Stimulated activated CD8-positive, alpha-beta memory T cell treated with anti-CD3 and anti-CD28 coated beads, Interleukin-15, amount 100 ng/mL, for 48 hours (primary cell): ENCODE results near the gene PARD3.
"Not testable (repeated sequence)": the region's sequence is repeated elsewhere in the genome, so short reads cannot be mapped to it uniquely, and the experiment has no call there.

Source experiments
- DNase-seq, 2 donors: peaks; one replicate each; pipeline ENCODE4 v3.0.0-alpha.2; 2020; ENCODE audit warnings: low read depth in 2 of 2

PARD3 gene

DNA sequence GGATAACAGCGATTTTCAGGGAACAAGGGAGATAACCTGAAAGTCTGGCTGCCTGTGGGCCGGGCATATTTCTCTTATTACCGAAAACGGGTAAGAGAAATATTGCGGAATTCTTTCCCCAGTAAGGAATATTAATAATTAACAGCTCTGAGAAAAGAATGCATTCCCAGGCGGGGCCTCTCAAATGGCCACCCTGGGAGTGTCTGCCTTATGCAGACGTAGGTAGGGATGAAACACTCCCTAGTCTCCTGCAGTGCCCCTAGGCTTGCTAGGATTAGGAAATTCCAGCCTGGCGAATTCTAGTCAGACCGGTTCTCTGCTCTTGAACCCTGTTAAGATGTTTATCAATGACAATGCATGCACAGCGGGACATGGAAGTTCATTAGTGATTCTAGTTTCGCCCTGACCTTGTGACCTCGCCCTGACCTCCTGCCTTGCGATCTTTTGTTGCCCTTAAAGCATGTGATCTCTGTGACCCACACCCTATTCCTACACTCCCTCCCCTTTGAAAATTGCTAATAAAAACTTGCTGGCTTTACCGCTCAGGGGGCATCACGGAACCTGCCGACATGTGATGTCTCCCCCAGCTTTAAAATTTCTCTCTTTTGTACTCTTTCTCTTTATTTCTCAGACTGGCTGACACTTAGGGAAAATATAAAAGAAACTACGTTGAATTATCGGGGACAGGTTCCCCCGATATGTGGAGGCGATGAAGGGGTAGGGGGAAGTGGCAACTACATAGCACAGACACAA, 387.8 kb downstream of the PARD3 start:
- not testable (repeated sequence) for DNase-seq

DNA sequence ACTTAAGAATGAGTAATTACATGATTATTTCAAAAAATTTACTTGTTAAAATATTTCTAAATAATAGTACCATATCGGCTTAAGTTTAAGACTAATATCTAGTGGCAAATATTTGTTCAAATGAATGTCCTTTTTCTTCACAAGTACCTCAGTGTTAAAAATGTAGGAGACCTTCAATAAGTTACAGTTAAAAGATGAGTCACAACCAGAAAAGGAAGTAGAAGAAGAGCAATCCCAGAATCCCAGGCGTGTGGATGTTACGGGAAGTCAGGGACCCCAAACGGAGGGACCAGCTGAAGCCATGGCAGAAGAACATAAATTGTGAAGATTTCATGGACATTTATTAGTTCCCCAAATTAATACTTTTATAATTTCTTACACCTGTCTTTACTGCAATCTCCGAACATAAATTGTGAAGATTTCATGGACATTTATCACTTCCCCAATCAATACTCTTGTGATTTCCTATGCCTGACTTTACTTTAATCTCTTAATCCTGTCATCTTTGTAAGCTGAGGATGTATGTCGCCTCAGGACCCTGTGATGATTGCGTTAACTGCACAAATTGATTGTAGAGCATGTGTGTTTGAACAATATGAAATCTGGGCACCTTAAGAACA, 388.4 kb downstream of the PARD3 start:
- not testable (repeated sequence) for DNase-seq

DNA sequence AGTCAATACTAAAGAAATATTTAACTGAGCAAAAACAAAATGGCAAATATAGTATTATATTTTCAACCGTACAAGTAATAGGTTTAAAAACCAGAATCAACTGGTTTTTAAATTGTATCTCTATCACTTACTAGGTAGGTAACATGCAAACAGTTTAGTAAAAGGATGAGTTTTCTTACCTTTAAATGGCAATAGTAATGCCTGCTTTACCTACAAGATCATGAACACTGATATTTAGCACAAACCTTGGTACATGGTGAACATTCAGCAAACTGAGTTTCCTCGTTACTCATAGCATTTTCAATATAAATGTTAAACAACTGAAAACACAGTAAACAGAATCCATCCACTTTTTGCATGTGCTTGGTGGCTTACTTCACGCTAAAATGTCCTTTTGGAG, 389.1 kb downstream of the PARD3 start:
- DNase-seq, result no peak

DNA sequence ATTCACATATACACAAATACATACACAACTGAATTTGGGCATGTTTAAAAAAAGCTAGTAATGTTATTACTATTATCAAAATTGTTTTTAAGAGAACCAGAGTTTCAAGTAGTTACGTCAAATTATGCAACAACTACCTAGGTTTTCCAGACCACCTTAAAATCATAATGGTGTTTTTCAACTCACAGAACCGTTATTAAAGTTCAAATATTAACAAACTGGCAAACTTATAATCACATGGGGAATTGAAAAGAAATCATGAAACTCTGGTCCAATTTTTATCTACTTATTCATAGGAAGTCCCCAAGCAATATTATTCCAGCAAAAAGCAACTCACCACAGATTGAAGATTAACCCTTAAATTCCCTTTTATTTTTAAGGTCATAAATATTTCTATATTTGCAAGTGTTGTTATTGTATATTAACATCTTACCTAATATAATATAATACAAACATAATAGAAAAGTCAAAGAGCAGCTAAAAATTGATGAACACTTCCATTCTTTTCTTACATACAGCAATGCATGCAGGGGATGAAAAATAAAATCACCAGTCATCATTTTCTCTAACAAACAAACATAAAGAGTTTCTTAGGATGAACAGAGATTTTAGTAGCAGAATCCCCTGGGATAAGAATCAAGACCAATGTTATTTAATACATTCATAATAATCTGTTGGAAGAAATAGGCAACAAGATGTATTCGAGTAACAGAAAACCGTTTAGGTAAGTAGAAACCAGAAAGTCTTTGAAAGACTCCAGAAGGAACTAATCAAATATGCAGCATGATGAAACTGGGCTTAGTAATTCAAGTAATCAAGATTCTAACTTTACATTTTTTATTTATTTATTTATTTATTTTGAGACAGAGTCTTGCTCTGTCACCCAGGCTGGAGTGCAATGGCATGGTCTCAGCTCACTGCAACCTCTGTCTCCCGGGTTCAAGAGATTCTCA, 391.1 kb downstream of the PARD3 start:
- DNase-seq, result no peak

DNA sequence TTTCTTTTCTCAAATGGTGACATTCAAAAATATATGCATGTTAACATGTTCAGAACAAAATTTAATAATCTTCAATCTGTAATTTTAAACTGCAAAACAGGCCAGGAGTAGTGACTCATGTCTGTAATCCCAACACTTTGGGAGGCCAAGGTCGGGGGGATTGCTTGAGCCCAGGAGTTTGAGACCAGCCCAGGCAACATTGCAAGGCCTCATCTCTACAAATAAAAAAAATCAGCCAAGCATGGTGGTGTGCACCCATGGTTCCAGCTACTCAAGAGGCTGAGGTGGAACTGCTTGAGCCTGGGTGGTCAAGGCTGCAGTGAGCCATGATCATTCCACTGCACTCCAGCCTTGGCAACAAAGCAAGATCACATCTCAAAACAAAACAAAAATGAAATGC, 394.3 kb downstream of the PARD3 start:
- DNase-seq, result no peak

DNA sequence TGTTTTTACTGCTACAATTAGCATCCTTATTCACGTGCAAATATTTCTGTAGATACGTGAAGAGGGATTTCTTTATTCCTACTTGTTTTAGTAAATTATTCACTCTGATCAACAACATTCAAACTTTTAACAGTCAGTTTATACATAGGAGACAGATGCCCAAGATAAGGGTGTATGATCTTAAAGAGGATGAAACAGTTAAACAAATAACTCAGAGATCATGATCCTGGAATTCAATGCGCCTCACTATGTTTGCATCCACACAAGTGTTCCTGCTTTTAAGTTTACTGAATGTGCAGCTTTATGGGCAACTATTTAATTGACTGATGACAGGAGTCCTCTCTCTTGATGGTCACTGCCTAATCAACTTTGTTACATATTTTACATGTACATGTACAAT, 394.8 kb downstream of the PARD3 start:
- DNase-seq, result no peak

DNA sequence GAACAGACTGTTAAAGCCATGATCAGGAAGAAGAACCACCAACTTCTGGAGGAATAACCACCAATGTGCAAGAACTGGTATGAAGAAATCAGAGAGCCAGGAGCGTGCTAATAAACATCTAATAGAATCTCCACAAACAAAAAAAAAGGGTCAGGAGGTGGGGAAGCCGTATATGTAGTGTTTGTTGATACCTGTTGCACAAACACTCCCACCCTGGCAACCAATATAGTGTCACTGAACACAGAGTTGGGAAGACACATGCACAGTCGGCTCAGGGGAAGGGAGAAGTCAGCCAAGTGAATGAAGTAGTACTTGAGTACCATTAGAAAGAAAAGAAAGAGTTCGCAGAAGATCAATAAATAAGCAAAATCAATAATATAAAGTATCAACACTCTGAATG, 400.1 kb downstream of the PARD3 start:
- DNase-seq, result no peak

DNA sequence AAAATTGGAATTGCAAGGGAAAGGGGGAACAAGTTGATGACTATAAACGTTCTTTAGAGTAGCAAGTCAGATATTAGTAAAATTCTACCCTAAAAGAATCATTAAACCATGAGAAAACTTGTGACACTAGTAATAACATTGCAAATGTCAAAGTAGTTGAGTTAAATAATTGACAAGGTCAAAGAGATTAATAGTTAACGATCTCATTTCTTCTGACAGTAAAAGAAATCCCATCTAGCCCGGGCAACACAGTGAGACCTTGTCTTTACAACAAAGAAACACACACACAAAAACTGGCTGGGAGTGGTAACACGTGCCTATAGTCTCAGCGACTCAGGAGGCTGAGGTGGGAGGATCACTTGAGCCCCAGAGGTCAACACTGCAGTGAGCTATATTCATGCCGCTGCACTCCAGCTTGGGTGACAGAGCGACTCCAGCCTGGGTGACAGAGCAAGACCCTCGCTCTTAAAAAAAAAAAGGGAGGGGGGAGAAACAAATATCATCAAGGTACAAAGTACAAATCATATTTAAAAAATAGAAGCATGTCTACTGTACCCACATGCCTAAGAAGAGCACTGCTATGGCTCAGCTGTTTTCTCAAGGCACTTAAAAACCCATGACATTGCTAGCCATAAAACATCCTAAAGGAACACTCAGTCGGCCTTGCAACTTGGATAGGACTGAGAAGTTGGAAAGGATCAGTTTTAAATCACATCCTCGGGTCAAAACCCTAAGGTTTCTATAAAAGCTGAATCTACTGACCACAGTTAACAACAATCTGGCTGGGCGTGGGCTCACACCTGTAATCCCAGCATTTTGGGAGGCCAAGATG, 401.1 kb downstream of the PARD3 start:
- DNase-seq, result no peak

DNA sequence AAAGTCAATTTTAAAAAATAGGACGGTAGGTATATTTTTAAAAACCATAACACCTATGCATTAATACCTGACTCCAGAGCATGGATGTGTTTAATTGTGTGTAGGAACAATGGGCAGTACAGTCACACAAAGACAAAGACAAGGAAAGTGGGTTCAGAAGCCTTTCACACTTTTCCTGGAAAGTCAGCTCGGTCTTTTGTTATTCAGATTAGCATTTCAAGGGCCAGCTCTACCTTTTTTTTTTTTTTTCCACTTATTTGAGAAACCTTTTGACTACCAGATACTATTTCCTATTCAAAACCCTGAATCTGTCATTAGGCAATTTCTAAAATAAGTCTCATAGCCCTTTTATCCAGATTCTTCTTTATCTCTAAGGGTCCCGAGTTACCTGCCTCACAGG, 401.9 kb downstream of the PARD3 start:
- no peak for DNase-seq

DNA sequence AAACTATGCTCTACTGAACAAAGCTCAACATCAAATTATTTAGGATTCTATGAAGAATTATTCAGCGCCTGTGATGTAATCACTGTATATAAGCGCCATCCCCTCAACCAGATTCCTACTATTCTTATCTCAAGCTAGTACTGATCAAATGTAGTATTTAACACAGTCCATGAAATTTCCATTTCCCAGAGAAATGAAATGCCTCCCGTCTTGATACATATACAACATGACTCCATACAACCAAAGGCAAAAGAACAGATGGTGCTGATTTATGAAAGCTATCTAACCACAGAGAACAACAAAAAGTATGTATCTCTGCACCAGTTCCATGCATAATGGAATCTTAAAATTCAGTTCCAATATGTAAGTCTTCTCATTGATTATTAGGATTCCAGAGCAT, 406.1 kb downstream of the PARD3 start:
- no peak for DNase-seq

DNA sequence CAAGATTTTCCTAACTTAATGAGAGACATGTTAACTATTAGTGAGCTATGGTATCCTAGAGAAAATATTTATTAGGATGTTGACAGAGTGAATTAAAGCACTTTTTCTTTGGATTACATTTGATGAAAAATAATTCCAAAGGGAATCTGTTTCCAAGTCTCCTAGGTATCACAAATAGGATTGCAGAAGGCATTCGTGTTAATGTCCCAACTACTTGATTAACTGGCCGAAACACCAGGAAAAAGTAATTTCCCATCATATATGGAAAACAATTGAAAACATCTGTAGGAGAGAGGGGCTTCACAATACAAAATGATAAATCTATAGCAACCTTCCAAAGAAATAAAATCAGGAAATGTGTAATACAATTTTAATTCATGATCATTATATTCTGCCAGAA, 406.7 kb downstream of the PARD3 start:
- no peak for DNase-seq

DNA sequence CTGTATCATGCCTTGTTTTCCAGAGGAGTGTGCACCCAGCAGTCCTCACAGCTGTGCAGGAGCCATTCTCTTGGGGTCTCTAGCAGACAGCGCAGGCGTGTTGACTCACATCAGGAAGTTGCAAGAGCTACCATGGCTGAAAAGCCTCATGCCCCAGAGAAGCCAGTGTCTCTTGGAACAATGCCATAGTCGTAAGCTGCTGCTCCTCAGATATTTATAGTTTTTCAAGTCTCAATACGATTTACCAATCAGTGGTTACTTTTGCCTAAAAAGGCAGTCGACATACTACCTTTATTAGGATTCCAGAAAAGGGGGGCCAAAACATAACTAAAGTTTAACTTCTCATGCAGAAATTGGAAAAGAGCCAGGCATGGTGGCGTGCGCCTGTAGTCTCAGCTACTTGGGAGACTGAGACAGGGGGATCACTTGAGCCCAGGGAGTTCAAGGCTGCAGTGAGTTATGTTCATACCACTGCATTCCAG, 407.7 kb downstream of the PARD3 start:
- no peak for DNase-seq

DNA sequence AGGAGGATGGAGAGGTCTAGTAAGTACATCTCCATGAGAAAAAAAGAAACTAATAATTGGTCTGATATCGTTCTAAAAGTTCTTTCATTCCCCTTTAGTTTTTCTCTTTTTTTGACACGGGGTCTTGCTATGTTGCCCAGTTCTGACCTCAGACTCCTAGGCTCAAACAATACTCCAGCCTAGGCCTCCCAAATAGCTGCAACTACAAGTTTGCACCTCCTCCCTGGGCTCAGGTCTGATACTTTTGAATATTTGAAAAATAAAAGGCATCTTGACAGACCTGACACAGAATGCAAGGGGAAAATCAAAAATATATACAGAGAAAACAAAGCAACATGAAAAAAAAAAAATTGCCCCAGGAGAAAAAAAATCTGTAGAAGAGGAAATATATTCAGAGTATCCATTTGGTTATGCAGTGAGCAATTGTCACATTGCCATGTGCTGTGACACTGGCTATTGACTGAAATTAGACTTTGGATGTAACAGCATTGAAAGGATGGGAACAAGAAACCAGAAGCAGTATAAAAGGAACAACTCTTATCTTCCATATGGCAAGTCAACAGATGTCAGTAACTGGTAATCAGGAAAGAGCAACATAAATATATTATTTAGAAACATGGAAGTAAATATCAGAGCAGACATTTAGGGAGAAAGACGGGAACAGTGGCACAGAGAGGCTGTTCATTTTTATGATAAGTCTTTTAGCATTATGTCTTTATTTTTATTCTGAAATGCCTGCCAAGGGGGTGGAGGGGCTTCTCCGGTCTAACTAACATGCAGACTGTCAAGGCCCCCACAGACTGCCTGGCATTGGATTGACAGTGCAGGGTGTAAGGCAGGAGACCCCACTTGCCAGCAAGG, 408.4 kb downstream of the PARD3 start:
- DNase-seq, result no peak

DNA sequence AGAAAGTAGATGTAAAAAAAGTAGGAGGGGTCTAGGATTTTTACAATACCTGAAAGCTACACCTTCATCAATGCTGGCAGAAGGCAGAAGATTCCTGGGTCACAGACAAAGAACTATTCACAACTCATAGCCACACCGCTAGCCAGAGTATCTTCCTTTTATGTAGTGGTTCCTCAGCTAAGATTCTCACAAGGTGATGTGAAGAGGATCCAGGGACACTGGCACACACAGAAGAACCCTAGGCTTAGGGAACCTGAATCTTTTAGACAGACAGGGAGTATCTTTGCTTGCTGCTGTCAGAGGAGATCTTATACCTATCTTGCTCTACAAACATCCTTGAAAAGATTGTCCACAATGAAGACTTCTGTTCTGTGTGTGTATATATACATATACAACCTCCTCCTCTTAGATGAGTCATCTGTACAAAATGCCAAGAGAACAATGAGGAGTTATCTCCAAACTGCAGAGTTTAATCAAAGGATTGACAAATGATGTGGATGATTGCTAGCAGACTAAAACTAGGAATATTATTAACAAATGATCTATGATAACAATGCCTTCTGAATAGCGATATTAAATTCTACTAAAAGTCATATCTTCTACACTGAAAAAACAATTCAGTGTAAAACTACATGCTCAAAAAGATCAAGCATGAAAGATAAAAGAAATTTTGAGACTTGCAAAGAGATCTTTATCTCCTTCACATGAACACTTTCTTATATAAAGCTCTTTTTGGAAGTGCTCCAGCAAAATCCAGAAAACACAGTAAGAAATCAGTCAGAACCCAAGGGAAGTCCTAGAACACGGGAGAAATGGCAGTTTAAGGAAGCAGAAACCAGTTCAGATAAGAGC, 409.3 kb downstream of the PARD3 start:
- DNase-seq, result no peak

DNA sequence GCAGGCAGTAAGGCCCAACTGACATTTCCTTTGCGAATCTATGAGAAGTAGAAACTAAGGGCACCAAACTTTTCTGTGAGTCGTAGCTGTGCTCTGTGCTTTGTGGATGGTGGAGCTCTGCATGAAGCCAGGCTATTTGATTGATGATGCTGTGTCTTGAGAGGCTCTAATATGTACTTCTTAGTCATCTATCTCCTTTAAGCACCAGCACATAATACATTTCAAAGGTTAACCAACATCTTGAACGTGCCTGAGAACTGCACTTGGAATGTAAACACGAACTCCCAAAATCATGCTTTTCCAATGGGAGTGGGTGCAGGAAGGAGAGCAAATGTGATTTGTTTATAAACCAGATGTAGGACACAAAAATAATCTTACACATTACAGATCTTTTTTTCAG, 411.6 kb downstream of the PARD3 start:
- no peak for DNase-seq

DNA sequence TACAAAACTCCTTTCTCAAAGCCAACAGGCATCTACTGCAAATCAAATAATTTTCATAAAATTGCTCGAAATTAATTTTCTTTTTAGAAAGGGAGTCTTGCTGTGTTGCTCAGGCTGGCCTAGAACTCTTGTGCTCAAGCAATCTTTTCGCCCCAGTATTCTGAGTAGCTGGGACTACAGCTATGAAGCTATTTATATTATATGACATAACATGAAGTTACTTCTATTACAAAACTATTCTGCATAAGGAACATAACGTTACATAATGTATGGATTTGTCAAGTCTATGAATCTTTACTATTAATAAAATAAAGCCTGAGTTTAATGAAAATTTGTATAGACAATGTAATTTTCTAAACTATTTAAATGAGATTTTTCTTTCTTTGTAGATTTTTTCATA, 415.0 kb downstream of the PARD3 start:
- no peak for DNase-seq

DNA sequence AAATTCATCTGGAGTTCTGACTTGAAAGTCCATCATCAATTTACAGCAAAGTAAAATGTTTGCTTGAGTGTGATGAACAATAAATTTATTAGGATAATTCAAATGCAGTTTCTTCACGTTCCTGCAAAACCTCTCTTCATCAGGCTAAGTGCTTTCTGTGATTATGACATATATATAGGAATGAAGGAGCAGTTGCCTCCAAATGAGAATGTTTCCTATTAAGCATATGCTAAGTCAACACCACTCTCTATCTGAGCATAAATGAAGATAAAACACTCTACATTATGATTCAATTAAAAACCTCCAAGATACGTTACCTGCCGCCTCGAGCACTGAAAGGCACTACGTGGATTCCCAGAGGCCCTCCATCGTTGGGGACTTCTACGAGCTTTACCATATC, 416.1 kb downstream of the PARD3 start:
- no peak for DNase-seq

DNA sequence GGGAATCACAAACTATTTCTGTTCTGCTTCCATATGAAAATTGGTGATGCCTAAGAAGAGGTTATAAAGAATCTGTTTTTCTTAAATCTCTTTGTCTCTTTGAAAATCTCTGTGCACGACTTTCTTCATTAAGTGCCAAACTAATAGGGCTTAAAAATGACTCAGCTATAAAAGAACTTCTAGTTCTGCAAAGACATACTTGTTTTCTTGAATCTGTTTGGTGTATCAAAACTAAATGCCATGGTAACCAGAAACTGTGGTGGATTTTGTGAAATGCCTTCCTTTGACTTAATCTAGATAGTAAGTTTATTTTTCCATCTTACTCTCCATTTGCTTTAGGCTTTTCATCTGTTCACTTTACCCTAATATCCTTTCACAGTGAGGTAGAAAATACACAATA, 417.8 kb downstream of the PARD3 start:
- no peak for DNase-seq

DNA sequence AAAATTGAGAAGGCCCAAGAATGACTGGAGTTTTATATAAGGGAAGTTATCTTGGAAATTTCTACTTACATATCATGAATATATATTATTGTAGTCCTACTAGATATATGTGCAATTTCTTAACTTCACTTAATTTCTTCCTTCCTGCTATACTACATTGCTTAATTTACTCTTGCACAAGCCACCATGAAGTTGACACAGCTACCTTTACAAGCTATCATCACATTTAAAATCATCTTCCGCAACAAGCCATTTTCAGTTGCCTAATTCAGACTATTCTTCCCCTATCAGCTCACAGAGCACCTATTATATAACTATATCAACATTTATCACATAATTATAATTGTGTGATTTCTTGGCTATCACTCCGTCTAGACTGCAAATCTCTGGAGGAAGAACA, 418.4 kb downstream of the PARD3 start:
- no peak for DNase-seq
